ENCODE results near the gene TNFRSF4. TPM values are rescaled to one million over a fixed set of nuclear protein-coding genes. Genes with fewer than 3 reads are reported as not detected.

Gene TNFRSF4
- total and polyA plus RNA-seq, 2 of the 8 experiments (the other 6 are each of a cell fraction or from before 2014, with no cell fraction given) = 0.06 TPM; not detected in 1

DNA sequence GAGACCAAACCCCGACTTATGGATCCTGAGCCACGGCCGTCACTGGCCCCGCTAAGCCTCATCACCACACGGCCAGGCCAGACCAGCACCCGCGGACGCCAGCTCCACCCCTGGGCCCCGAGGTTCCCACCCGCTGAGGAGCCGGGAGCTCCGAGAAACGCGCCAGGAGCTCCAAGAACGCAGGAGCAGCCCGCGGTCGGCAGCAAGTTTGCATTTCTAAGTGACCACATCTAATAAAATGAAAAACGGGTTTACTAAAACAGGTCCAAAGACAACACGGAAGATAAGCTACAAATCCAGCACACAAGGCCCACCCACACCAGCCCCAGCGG lies 40.7 kb upstream of the TNFRSF4 start (continued):
- TF ChIP-seq, protein P1, sequence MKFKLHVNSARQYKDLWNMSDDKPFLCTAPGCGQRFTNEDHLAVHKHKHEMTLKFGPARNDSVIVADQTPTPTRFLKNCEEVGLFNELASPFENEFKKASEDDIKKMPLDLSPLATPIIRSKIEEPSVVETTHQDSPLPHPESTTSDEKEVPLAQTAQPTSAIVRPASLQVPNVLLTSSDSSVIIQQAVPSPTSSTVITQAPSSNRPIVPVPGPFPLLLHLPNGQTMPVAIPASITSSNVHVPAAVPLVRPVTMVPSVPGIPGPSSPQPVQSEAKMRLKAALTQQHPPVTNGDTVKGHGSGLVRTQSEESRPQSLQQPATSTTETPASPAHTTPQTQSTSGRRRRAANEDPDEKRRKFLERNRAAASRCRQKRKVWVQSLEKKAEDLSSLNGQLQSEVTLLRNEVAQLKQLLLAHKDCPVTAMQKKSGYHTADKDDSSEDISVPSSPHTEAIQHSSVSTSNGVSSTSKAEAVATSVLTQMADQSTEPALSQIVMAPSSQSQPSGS (IDR thresholded peaks at IDR 0.05; ENCODE audit: low read length) = no peak
- TF ChIP-seq MAFK (IDR thresholded peaks at IDR 0.05; ENCODE audit: low read depth, low read length) = no peak
